Omental fat pad (tissue), 4 donors: Measurements from ENCODE around the gene NPTX1. TPM values are rescaled to one million over a fixed set of nuclear protein-coding genes. Genes with fewer than 3 reads are reported as not detected.

Experiments
- ATAC-seq: fragments of 150-250 bp; one replicate; pipeline ENCODE4 v1.9.1; 2016; ENCODE audit warnings: mild to moderate bottlenecking, moderate library complexity; ENCODE audit not compliant: low FRiP score
- DNase-seq: peaks from one replicate; pipeline ENCODE4 v3.0.0-alpha.2; 2019; ENCODE audit warnings: low spot score
- total RNA-seq, 4 donors: library from RNA; depleted of rRNA; stranded (reverse); fragments of >200 nt; gene quantifications; one replicate each; pipeline ENCODE4 v1.1.0, GENCODE V29; 2016
- TF ChIP-seq, protein P1 (sequence below), 3 donors: fragments of 450-650 bp; IDR thresholded peaks; one replicate each; pipeline ENCODE4 v1.5.1; 2016 to 2017; ENCODE audit warnings: antibody characterized with exemption in 3 of 3, mild to moderate bottlenecking in 3 of 3, moderate library complexity in 2 of 3

NPTX1 gene
- total RNA-seq, 4 donors from 2014 or later: 0.16 to 0.96 (median 0.19) TPM; not detected in 1

DNA sequence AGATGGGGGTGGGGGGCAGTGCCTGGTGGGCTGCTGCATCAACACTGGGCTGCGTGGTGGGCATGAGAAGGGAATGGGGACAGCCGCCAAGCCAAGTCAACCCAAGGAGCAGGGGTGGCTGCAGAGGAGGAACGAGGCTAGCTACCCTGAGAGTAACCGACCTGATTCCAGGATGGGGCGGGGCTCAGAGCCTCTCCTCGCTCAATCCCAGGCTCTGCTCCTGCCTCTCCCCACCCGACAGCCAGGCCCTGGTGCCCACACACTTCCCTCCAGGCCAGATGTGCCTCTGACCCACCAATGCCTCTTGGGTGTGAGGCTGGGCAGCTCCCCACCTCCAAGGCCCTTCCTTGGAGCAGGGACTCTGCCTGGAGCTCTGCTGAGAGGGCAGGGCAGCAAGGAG lies 2.7 kb downstream of the NPTX1 start:
- no peak for ATAC-seq
- no peak for DNase-seq
- TF ChIP-seq, protein P1, sequence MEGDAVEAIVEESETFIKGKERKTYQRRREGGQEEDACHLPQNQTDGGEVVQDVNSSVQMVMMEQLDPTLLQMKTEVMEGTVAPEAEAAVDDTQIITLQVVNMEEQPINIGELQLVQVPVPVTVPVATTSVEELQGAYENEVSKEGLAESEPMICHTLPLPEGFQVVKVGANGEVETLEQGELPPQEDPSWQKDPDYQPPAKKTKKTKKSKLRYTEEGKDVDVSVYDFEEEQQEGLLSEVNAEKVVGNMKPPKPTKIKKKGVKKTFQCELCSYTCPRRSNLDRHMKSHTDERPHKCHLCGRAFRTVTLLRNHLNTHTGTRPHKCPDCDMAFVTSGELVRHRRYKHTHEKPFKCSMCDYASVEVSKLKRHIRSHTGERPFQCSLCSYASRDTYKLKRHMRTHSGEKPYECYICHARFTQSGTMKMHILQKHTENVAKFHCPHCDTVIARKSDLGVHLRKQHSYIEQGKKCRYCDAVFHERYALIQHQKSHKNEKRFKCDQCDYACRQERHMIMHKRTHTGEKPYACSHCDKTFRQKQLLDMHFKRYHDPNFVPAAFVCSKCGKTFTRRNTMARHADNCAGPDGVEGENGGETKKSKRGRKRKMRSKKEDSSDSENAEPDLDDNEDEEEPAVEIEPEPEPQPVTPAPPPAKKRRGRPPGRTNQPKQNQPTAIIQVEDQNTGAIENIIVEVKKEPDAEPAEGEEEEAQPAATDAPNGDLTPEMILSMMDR (IDR thresholded peaks at IDR 0.05): no peak

DNA sequence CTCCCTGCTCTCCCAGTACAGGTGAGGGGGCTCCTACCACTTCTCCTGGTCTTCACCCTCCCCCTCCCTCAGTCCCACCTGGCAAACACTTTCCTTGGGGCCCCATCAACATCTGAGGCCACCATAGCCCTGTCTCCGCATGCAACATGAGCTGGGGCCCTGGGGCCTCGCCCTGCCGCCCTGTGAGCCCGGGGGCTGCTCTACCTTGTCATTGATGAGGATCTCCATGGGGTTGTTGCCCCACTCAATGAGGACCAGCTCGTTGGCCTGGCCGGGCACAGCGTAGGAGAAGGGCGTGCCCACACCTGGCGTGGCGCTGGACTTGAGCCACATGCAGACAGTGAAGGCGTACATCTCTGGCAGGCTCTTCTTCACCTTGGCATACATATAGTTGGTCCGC lies 3.4 kb downstream of the NPTX1 start:
- ATAC-seq (no peak), DNase-seq (no peak)
- TF ChIP-seq, protein P1 (IDR thresholded peaks at IDR 0.05): no peak

DNA sequence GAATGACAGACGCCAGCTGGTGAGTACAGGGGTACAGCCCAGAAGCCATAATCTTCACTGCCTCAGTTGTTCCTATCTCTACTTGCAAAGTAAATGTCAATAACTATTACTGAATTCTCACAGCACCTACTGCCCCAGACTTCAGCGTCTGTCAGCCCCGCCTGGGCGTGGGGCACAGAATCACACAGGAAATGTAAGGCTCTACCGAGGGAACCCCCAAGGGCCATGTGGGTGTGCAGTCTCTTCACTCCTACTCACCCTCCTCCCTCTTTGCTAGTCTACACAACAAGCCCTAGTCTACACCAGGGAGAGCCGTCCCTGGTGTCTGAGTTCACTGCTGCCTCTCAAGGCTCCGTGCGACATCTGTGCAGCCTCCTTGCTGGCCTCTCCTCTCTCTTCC lies 4.5 kb downstream of the NPTX1 start:
- ATAC-seq: no peak

DNA sequence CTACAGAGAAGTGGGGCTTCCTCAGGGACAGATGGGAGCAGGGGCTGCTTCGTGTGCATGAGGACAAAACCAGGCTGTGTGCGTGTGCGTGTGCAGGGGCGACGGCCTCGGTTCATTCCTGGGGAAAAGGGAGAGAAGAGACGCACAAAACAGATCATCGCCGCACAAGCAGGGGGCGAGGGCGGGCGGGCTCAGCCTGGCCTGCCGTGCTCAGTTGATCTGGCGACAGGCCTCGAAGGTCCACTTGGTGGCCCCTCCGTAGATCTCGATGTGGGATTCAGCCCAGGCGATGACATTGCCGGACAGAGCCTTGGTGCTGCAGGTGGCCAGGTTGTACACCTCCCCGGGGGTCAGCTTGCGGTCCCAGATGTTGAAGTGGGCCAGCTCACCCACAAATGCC lies 5.8 kb downstream of the NPTX1 start:
- DNase-seq (no peak), ATAC-seq (no peak)
- TF ChIP-seq, protein P1 (IDR thresholded peaks at IDR 0.05): no peak

More for the DNA sequence above, 4.5 kb downstream of the NPTX1 start:
- TF ChIP-seq, protein P1 (IDR thresholded peaks at IDR 0.05): no peak
- no peak for DNase-seq

DNA sequence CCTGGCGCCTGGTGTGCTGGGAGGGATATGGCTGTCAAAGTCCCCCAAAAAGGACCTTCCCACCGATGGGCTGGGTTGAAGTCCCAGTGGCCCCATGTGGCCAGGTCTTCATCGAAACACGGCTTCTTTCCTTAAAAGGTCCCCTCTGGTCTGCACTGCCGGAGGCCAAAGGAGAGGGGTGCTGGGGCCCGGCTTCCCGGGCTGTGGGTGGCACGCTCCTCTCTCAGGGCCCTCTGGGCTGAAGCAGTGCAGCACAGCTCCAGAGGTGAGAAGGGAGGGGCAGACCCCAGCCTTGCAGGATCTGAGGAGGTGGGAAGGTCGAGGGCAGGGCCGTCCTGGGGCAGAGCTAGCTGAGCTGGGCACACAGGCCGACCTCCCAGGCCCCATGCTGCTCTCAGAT lies 6.7 kb downstream of the NPTX1 start:
- TF ChIP-seq, protein P1 (IDR thresholded peaks at IDR 0.05): no peak

DNA sequence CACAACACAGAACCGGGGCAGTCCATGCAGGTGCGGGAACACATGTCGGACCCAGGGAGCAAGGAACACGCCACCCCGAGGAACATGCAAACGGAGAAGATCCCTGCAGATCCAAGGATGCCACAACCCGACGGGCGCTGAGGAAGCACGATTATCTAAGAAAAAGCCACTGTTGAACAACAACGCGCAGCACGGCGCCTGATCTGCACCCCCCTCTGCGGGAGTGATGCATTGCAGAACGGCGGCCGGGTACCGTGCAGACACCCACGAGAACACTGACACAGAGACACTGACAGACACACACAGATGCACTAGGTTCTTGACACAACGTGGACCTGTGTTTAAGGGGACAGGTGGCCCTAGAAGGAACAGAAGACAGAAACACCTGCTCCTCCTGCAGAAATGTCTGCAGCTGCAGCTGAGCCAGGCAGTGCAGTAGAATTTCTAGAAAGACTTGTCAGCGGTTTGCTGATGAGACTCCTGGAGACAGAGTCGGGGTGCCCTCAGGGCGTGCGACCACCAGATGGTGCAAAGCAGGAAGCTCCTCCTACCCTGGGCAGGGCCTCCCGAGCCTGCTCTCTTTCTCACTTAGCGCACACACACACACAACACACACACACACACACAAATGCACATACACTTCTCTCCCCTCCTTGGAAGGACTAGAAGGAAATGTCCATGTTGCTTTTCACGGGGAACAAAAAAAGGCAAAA lies 7.5 kb downstream of the NPTX1 start:
- DNase-seq (no peak), ATAC-seq (no peak)
- TF ChIP-seq, protein P1 (IDR thresholded peaks at IDR 0.05): no peak

More for the DNA sequence above, 6.7 kb downstream of the NPTX1 start:
- ATAC-seq (no peak), DNase-seq (no peak)

DNA sequence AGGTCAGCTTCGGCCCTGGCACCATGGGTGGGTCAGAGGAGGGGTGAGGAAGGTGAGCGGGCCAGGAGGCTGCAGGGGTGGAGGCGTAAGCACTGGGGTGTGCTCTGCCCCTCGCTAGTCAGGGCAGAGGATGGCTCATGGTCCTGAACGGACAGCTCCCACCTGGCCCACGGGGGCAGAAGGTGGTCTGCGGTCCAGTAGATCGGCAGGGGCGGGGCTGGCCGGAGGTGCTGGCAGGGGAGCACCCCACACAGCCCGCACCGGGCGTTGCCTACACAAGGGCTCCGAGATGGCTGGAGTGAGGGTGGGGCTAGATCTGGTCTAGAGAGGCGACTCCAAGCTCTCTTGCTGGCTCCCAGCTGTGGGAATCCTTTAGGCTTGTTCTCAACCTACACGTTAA lies 8.2 kb downstream of the NPTX1 start:
- ATAC-seq (no peak), DNase-seq (no peak)
- TF ChIP-seq, protein P1 (IDR thresholded peaks at IDR 0.05): no peak
